RWPE2 (cell line): ENCODE measurements around the gene GABRB1.
"Not testable (repeated sequence)": the region's sequence is repeated elsewhere in the genome, so short reads cannot be mapped to it uniquely, and the experiment has no call there.

ENCODE experiments used
- ATAC-seq: fragments of 200-7000 bp; cut with Tn5 transposase; 3 replicates; pipeline ENCODE4 v1.9.1; 2021; ENCODE audit warnings: low read depth
- DNase-seq: peaks from one replicate; pipeline ENCODE4 v3.0.0-alpha.2; 2020; ENCODE audit warnings: low spot score
- H3K27ac ChIP-seq: fragments of 450-650 bp; 2 replicates; pipeline ENCODE4 v1.5.1; 2017; ENCODE audit warnings: mild to moderate bottlenecking; ENCODE audit not compliant: poor library complexity, severe bottlenecking
- H3K27me3 ChIP-seq: fragments of 250-450 bp; sonication (Bioruptor Pico); 2 replicates; pipeline ENCODE4 v1.5.1; 2021; ENCODE audit warnings: mild to moderate bottlenecking, moderate library complexity; ENCODE audit not compliant: insufficient read depth, poor library complexity, severe bottlenecking
- H3K36me3 ChIP-seq: fragments of 250-450 bp; sonication (Bioruptor Pico); 2 replicates; pipeline ENCODE4 v1.5.1; 2020; ENCODE audit warnings: low read depth, mild to moderate bottlenecking, moderate library complexity
- H3K4me1 ChIP-seq: fragments of 250-450 bp; sonication (Bioruptor Pico); 2 replicates; pipeline ENCODE4 v1.5.1; 2021; ENCODE audit warnings: mild to moderate bottlenecking, moderate library complexity; ENCODE audit not compliant: insufficient read depth, poor library complexity, severe bottlenecking
- H3K4me3 ChIP-seq: fragments of 250-450 bp; sonication (Bioruptor Pico); 2 replicates; pipeline ENCODE4 v1.5.1; 2021; ENCODE audit warnings: mild to moderate bottlenecking, moderate library complexity; ENCODE audit not compliant: severe bottlenecking
- H3K9me3 ChIP-seq: fragments of 250-450 bp; sonication (Bioruptor Pico); 2 replicates; pipeline ENCODE4 v1.5.1; 2021; ENCODE audit warnings: mild to moderate bottlenecking, moderate library complexity; ENCODE audit not compliant: severe bottlenecking
- TF ChIP-seq, protein P1 (sequence below): fragments of 450-650 bp; IDR thresholded peaks from one replicate; pipeline ENCODE4 v1.5.1; 2017; ENCODE audit warnings: mild to moderate bottlenecking, moderate library complexity; ENCODE audit not compliant: poor library complexity, severe bottlenecking

Gene GABRB1

DNA sequence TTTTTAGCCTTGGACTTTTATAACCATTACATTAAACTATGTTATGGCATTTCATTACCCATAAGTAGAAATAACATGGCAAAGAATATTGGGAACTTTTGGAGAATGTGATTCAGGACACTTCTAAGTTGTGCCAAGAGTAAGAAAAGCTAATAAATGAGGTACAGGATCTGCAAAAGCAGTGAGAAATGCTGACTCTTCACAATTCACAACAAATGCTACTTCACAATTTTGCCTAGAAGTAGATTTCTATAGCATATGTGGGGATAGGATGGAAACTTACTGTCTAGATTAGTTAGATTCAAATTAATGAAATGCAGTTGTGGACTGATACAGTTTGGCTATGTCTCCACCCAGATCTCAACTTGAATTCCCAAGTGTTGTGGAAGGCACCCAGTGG, 258.4 kb downstream of the GABRB1 start:
- H3K4me3 ChIP-seq, result no peak overlapping the region
- no peaks in the 10 kb centered on the region for H3K27me3 ChIP-seq
- no peaks in the 10 kb centered on the region for H3K4me1 ChIP-seq
- H3K27ac ChIP-seq, result no peak overlapping the region
- ATAC-seq, result no peak
- TF ChIP-seq, protein P1, sequence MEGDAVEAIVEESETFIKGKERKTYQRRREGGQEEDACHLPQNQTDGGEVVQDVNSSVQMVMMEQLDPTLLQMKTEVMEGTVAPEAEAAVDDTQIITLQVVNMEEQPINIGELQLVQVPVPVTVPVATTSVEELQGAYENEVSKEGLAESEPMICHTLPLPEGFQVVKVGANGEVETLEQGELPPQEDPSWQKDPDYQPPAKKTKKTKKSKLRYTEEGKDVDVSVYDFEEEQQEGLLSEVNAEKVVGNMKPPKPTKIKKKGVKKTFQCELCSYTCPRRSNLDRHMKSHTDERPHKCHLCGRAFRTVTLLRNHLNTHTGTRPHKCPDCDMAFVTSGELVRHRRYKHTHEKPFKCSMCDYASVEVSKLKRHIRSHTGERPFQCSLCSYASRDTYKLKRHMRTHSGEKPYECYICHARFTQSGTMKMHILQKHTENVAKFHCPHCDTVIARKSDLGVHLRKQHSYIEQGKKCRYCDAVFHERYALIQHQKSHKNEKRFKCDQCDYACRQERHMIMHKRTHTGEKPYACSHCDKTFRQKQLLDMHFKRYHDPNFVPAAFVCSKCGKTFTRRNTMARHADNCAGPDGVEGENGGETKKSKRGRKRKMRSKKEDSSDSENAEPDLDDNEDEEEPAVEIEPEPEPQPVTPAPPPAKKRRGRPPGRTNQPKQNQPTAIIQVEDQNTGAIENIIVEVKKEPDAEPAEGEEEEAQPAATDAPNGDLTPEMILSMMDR, result no peak
- no peaks in the 10 kb centered on the region for H3K36me3 ChIP-seq
- H3K9me3 ChIP-seq, result no peaks in the 10 kb centered on the region
- no peak for DNase-seq

DNA sequence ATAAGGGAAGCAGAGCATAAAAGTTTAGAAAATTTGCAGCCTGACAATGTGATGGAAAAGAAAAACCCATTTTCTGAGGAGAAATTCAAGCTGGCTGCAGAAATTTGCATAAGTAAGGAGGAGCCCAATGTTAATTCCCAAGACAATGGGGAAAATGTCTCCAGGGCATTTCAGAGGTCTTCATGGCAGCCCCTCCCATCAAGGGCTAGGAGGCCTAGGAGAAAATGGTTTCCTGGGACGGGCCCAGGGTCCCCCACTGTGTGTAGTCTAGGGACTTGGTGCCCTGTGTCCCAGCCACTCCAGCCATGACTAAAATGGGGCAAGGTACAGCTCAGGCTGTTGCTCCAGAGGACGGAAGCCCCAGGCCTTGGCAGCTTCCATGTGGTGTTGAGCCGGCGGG, 259.5 kb downstream of the GABRB1 start:
- H3K27ac ChIP-seq, H3K4me1 ChIP-seq, H3K27me3 ChIP-seq, H3K4me3 ChIP-seq, H3K36me3 ChIP-seq, ATAC-seq, H3K9me3 ChIP-seq, DNase-seq: not testable (repeated sequence)

DNA sequence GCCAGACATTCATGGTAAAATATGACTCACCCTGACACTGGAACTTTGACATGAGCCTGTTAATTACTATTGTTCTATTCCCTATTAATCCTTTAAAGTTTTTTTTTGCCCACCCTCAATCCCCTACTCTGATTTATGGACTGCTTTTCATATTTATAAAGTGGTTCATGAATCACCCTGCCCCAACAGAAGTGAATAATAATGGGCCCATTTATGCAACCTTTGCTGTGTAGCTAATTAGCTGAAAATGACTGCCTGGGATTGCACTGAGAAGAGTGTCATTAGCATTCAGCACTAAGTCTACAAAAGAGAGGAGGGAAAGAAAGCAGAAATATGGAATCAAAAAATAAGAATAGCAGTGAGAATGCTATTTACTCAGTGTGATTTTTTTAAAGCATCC, 277.8 kb downstream of the GABRB1 start:
- Histone ChIP-seq H3K9me3 (no peaks in the 10 kb centered on the region), H3K4me3 (no peak overlapping the region), H3K4me1 (no peaks in the 10 kb centered on the region), H3K36me3 (no peaks in the 10 kb centered on the region), H3K27me3 (peaks cover 7% of the 10 kb centered on the region), H3K27ac (no peak overlapping the region)
- ATAC-seq (no peak), DNase-seq (no peak)
- TF ChIP-seq, protein P1, result no peak

DNA sequence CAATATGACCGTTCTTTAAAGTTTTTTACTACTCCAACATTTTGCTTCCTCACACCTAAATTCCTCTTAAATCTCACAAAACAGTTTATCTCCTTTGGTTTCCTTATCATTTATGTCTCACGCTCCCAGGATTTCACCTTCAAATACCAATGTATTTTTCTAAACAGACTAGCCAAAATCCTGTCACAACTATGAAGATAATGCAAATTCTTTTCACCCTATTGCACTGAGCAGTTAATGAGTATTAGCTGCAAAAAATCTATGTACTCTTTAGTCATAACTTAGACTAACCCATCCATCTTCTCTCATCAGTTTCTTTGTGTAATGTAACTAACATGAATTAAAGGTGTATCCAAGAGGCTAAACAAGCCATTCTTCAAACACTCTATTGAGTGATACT, 280.8 kb downstream of the GABRB1 start:
- Histone ChIP-seq H3K4me1 (no peaks in the 10 kb centered on the region), H3K27me3 (peaks cover 5% of the 10 kb centered on the region), H3K4me3 (no peak overlapping the region), H3K27ac (no peak overlapping the region), H3K9me3 (no peaks in the 10 kb centered on the region), H3K36me3 (no peaks in the 10 kb centered on the region)
- no peak for ATAC-seq
- TF ChIP-seq, protein P1, result no peak
- no peak for DNase-seq

DNA sequence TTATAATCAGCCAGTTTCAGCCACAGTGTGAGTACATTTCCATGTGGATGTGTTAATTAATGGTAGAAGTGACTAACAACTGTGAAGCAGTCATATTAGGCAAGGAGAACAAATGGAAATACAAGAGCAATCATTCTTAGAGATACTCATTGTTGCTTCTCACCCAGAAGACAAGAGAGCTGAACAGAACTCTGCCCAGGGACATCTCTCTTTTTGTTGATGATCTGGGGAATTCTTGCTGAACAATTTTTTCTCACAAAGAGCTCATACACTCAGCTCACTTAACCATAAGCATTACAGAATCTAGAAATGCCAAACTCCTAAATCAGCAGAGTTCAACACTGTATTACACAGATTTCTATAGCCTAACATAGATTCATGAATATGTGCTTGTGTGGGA, 282.0 kb downstream of the GABRB1 start:
- Histone ChIP-seq H3K9me3 (no peaks in the 10 kb centered on the region), H3K36me3 (no peaks in the 10 kb centered on the region), H3K4me3 (no peak overlapping the region), H3K4me1 (no peaks in the 10 kb centered on the region), H3K27me3 (peaks cover 3% of the 10 kb centered on the region), H3K27ac (no peak overlapping the region)
- ATAC-seq (no peak), DNase-seq (no peak)
- TF ChIP-seq, protein P1, result no peak

DNA sequence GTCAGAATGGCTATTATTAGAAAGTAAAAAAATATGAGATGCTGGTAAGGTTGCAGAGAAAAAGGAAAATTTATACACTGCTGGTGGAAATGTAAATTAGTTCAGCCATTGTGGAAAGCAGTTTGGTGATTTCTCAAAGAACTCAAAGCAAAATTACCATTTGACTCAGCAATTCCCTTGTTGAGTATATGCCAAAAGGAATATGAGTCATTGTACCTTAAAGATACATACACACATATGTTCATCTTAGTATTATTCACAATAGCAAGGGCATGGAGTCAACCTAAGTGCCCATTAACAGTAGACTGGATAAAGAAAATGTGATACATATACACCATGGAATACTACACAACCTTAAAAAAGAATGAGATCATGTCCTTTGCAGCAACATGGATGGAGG, 284.0 kb downstream of the GABRB1 start:
- Histone ChIP-seq H3K4me3 (no peak overlapping the region), H3K27ac (no peak overlapping the region), H3K9me3 (no peaks in the 10 kb centered on the region), H3K4me1 (no peaks in the 10 kb centered on the region), H3K36me3 (no peaks in the 10 kb centered on the region), H3K27me3 (peaks cover 3% of the 10 kb centered on the region)
- no peak for DNase-seq
- peak; percentile 48; the same call in 1 of the 3 replicates for ATAC-seq
- TF ChIP-seq, protein P1, result no peak
